ENCODE data around the gene MRPL10. TPM values are rescaled to one million over a fixed set of nuclear protein-coding genes. Genes with fewer than 3 reads are reported as not detected.

MRPL10 gene
- total RNA-seq, 2 experiments from 2014 or later: 66.7 to 70.0 TPM

DNA sequence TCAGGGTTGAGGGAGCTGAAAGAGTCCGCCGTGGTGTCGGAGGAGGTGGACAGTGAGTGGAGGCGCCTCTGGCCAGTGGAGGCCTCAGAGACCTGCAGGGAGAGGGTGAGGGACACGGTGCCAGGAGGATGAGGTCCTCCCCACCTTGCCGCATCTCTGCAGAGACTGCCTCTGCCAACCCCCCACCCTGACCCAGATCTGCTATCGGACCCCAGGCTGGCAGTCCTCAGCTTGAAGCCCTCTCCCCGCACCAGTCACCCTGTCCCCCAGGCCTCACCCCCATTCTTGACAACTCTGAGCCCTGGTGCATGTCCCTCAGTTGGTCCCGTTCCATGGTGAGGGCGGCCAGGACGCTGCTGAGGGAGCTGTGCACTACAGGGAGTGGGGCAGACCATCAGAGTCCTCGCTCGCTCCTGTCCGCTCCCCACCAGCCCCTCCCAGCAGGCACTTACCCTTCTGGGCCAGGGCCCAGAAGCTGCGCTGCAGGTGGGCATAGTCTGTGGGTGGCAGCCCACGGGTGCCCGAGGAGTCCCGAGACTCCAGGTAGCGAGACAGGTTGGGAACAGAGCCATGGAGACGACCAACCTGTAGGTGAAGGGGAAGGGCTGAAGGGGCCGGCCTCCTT lies 15.1 kb downstream of the MRPL10 start:
- Mint-ChIP-seq H3K27ac (no peak overlapping the region), H3K36me3 (ENCODE audit: low read depth) (peaks cover 22% of the 10 kb centered on the region), H3K27me3 (ENCODE audit: low read depth) (no peaks in the 10 kb centered on the region), H3K4me1 (ENCODE audit: low read depth) (peaks cover 14% of the 10 kb centered on the region), H3K9me3 (no peaks in the 10 kb centered on the region), H3K4me3 (no peak overlapping the region)
- DNase-seq: no peak
- intact Hi-C loops (cut with micrococcal nuclease): no loop called here
- CTCF ChIA-PET: no interaction called here

DNA sequence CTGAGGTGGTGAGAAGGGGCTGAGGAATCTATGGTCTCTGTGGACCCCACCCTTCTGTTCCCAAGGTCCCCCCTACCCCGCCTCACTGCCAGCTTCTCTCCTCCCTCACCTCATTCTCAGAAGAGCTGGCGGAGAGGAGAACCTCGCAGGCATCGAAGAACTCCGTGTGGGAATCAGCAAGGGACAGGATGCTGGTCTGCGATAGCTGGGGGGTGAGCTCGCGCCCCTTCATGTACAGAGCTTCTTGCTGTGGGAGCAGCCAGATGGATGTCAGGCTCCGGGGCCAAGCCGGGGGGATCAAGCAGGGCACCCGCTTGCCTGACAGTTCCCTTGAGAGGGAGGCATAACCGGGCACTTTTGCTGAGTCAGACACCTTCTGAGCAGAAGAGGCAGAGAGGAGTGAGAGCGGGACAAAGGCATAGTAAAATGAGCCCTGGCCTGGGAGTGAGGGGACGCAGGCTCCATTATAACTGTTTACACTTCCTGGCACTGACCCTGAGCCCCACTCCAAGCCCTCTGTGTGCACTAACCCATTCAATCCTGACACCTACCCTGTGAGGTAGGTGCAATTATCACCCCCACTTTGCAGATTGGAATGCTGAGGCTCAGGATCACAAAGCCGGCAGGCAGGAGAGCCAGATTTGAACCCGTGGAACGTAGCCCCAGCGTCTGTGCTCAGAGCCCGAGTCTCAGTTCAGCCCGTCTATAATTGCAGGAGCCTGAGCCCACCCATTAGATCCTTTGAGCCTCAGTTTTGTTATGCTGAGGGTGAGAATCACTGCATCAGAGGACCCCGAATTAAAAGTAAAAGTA lies 16.0 kb downstream of the MRPL10 start:
- CTCF ChIA-PET: no interaction called here
- Mint-ChIP-seq H3K36me3 (ENCODE audit: low read depth) (peaks cover 23% of the 10 kb centered on the region), H3K27ac (no peak overlapping the region), H3K27me3 (ENCODE audit: low read depth) (no peaks in the 10 kb centered on the region), H3K9me3 (no peaks in the 10 kb centered on the region), H3K4me1 (ENCODE audit: low read depth) (peaks cover 7% of the 10 kb centered on the region), H3K4me3 (no peak overlapping the region)
- no peak for DNase-seq
- intact Hi-C loops (cut with micrococcal nuclease): no loop called here

DNA sequence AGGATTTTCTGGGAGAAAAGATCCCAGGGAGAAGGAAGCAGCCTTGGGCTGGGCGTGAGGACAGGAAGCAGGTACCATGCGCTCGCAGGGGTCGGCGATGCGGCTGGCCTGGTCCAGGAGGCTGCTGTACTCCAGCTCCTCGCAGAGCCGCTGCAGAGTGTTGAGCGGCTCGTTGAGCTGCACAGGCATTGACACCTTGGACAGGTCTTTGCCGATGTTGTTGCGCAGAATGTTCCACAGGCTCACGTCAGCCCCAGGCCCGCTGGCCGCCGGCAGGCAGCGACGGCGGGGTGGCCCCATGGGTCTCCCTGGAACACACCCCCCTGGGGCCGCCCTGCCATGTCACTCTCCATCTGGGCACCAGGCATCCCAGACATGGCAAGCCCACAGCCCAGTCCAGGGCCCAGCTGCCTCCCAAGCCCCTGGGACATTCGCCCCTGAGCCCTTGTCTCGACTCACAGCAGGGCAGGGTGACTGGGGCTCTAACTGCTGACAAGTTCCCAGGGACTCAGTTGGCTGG lies 17.8 kb downstream of the MRPL10 start:
- no peak for DNase-seq
- peaks cover 11% of the 10 kb centered on the region for H3K4me1 Mint-ChIP-seq (ENCODE audit: low read depth)
- H3K4me3 Mint-ChIP-seq: no peak overlapping the region
- no peaks in the 10 kb centered on the region for H3K9me3 Mint-ChIP-seq
- H3K36me3 Mint-ChIP-seq (ENCODE audit: low read depth): peaks cover 23% of the 10 kb centered on the region
- CTCF ChIA-PET: interaction anchor here (0.6 kb wide), 1 partner anchor 182 kb away, joined by 3 read pairs; no protein-coding TSS in a partner anchor
- H3K27ac Mint-ChIP-seq: no peak overlapping the region
- intact Hi-C loops (cut with micrococcal nuclease): no loop called here
- no peaks in the 10 kb centered on the region for H3K27me3 Mint-ChIP-seq (ENCODE audit: low read depth)

DNA sequence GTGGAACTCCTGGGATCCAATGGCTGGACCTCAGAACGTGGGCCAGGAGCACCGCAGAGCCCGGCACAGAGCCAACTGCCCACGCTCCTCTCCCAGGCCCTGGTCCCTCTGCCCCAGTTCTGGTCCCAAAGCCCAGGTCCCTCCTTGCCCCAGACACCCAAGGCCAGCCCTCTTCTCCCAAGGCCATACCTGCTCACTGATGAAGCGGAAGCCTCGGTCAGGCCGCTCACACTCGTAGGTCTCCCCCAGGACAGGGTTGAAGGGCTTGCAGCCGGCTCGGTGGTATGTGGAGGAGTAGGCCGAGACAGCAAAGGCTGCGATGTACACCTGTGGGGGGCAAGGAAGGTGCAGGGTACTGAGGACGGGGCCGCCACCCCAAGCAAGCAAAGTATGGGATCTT lies 18.3 kb downstream of the MRPL10 start:
- H3K9me3 Mint-ChIP-seq: no peaks in the 10 kb centered on the region
- CTCF ChIA-PET: interaction anchor here (0.5 kb wide), 1 partner anchor 197 kb away, joined by 3 read pairs; no protein-coding TSS in a partner anchor
- no peaks in the 10 kb centered on the region for H3K27me3 Mint-ChIP-seq (ENCODE audit: low read depth)
- peaks cover 11% of the 10 kb centered on the region for H3K4me1 Mint-ChIP-seq (ENCODE audit: low read depth)
- intact Hi-C loops (cut with micrococcal nuclease): no loop called here
- DNase-seq: no peak
- H3K4me3 Mint-ChIP-seq: no peak overlapping the region
- H3K27ac Mint-ChIP-seq: no peak overlapping the region
- peaks cover 23% of the 10 kb centered on the region for H3K36me3 Mint-ChIP-seq (ENCODE audit: low read depth)

DNA sequence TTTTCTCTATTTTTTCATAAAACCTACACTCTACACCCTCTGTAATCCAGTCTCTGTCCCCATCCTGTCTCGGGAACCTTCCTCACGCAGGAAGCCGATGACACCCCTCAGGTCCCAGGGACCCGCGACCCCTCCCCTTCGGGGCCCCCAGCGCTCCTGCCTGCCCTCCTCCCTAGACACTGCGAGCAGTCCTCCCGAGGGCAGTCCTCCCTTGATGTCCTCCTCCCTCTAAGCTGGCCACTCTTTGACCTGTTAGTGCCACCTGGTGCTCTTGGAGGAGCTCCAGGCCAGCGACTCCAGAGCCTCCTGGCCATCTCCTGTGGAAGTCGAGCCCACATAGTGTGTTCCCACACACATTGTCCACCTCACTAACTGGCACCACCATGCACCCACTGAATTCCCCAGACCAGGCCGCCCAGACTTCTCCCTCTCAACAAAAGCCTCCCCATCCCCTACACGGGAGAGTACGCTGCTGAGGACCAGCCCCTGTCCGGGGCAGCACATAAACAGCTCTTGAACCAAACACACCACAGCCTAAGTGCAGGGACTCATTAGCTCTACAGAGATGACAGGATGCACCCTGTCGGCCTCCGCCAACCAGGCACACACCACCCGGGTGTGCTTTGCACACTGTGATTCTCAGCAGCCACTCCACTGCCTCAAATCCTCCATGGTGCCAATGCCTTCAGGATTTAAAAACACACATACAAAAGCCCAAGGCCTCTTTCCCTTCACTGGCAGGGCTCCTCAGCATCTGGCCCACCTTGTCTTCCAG lies 19.0 kb downstream of the MRPL10 start:
- CTCF ChIA-PET: interaction anchor here (0.5 kb wide), 1 partner anchor 197 kb away, joined by 3 read pairs; no protein-coding TSS in a partner anchor
- peaks cover 20% of the 10 kb centered on the region for H3K36me3 Mint-ChIP-seq (ENCODE audit: low read depth)
- no peak overlapping the region for H3K27ac Mint-ChIP-seq
- no peak overlapping the region for H3K4me3 Mint-ChIP-seq
- DNase-seq: no peak
- intact Hi-C loops (cut with micrococcal nuclease): no loop called here
- no peaks in the 10 kb centered on the region for H3K27me3 Mint-ChIP-seq (ENCODE audit: low read depth)
- peaks cover 11% of the 10 kb centered on the region for H3K4me1 Mint-ChIP-seq (ENCODE audit: low read depth)
- H3K9me3 Mint-ChIP-seq: no peaks in the 10 kb centered on the region

DNA sequence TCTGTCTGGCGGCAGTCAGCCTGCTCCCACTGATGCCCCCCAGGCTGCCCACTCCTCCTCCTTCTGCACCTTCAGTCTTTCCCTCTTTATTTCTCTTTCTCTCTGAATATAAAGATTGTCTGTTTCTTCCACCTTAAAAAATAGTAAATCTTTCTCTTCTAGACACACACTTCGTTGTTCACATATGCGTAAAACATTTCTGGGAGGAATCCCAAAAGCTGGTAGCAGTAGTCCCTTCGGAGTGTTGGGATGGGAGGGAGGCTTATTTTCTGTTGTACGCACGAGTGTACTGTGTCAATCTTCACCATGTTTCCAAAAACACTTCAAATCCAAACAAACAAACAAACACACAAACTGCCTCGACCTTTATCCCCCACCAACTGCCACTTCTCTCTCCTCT lies 19.6 kb downstream of the MRPL10 start:
- DNase-seq: no peak
- H3K4me1 Mint-ChIP-seq (ENCODE audit: low read depth): peaks cover 11% of the 10 kb centered on the region
- H3K4me3 Mint-ChIP-seq: no peak overlapping the region
- CTCF ChIA-PET: no interaction called here
- H3K36me3 Mint-ChIP-seq (ENCODE audit: low read depth): peaks cover 20% of the 10 kb centered on the region
- H3K9me3 Mint-ChIP-seq: no peaks in the 10 kb centered on the region
- intact Hi-C loops (cut with micrococcal nuclease): no loop called here
- no peaks in the 10 kb centered on the region for H3K27me3 Mint-ChIP-seq (ENCODE audit: low read depth)
- peak overlapping the region; percentile 2 for H3K27ac Mint-ChIP-seq

DNA sequence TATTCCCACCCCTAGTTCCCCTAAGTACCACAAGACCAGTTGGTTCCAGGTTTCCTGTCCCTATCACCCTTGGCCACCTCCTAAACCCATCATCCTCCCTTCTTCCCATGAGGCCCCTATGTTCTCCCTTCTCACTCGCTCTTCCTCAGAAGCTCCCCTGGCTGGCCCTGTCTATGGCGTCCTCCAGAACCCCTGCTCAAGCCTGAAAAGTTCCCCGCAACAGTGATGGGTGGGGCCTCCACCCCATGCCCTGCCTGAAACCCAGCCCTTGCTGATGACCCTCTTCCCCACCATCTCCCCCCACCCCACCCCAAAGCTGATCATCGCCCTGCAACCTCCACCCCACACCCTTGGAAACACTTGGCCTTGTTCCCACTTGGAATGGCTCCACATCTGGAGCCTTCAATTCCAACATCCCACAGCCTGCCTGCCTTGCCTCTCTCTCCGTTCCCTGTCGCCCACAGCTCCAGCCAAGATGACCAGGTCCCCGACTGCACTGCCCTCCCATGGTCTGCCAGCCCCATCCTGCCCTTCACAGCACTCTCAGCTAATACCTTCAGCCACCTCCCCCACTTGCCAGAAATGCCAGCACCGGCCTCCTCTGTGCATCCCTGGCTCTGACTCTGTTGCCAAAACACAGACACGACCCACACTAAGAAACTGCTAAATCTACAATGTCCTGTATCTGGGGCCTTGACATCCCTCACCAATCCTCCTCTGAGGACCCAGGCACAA lies 20.3 kb downstream of the MRPL10 start:
- no peaks in the 10 kb centered on the region for H3K9me3 Mint-ChIP-seq
- peak overlapping the region; percentile 2 for H3K27ac Mint-ChIP-seq
- H3K4me3 Mint-ChIP-seq: no peak overlapping the region
- CTCF ChIA-PET: no interaction called here
- H3K4me1 Mint-ChIP-seq (ENCODE audit: low read depth): peaks cover 11% of the 10 kb centered on the region
- H3K27me3 Mint-ChIP-seq (ENCODE audit: low read depth): no peaks in the 10 kb centered on the region
- intact Hi-C loops (cut with micrococcal nuclease): no loop called here
- DNase-seq: no peak
- H3K36me3 Mint-ChIP-seq (ENCODE audit: low read depth): peaks cover 19% of the 10 kb centered on the region

DNA sequence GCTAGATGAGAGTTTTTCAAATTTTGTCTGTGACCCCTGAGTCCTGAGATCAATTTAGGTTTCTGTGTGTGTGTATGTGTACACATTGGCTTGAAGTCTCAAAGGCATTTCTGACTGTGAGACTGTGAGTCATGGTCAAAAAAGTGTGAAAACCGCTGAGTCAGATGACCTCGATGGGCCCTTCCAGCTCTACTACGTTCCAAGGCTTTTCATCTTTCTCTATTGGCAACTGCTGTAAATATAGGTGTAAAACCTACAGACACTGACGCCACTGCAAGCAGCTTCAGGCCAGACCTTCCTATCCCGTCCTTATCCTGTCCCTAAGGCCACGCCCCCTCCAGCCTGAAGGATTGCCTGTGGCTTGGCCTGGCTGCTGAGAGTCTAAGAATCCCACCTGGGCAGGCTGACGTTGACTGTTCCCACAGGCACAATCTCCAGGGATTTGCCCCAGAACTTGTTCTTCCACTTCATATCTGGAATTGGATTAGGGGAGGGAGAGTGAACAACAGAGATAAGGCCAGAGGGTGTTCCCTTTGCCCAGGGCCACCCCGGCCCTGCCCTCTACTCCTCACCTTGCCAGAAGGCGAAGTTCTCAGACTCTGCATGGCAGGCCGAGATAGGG lies 21.0 kb downstream of the MRPL10 start:
- intact Hi-C loops (cut with micrococcal nuclease): no loop called here
- Mint-ChIP-seq H3K4me3 (no peak overlapping the region), H3K4me1 (ENCODE audit: low read depth) (peaks cover 11% of the 10 kb centered on the region), H3K36me3 (ENCODE audit: low read depth) (peaks cover 19% of the 10 kb centered on the region), H3K27ac (peak overlapping the region; percentile 28), H3K9me3 (no peaks in the 10 kb centered on the region), H3K27me3 (ENCODE audit: low read depth) (no peaks in the 10 kb centered on the region)
- CTCF ChIA-PET: no interaction called here
- DNase-seq: peak; percentile 51

DNA sequence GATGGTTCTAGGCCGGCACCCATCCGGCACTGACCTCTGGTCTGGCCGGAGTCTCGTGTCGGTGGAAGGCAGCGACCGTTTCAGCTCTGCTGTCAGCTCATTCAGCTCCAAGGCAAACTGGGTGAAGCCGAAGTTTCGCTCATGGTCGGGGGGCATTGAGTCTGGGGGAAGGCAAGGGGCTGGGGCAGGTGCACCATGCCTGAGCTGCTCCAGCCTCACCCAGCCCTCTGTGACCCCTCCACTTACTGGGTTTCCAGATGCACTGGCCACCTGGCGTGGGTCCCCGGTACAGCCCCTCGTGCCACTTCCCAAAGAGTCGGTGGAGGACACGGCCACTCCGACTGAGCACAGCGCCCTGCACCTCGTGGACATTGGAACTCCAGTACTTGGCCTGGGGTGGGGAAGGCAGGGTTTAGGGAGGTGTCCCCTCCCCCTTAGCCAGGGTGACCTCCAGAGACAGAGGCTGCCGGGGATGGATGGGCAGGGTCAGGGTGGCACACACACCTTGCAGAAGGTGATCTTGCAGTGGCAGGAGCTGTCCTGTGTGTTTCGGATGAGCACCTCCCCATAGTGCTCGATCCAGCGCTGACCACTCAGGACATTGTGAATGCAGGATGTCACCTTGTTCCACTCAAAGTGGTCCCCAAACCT lies 22.4 kb downstream of the MRPL10 start:
- Mint-ChIP-seq H3K4me3 (no peak overlapping the region), H3K27ac (no peak overlapping the region), H3K9me3 (no peaks in the 10 kb centered on the region), H3K4me1 (ENCODE audit: low read depth) (peaks cover 11% of the 10 kb centered on the region), H3K36me3 (ENCODE audit: low read depth) (peaks cover 16% of the 10 kb centered on the region), H3K27me3 (ENCODE audit: low read depth) (no peaks in the 10 kb centered on the region)
- no peak for DNase-seq
- CTCF ChIA-PET: no interaction called here
- intact Hi-C loops (cut with micrococcal nuclease): no loop called here

DNA sequence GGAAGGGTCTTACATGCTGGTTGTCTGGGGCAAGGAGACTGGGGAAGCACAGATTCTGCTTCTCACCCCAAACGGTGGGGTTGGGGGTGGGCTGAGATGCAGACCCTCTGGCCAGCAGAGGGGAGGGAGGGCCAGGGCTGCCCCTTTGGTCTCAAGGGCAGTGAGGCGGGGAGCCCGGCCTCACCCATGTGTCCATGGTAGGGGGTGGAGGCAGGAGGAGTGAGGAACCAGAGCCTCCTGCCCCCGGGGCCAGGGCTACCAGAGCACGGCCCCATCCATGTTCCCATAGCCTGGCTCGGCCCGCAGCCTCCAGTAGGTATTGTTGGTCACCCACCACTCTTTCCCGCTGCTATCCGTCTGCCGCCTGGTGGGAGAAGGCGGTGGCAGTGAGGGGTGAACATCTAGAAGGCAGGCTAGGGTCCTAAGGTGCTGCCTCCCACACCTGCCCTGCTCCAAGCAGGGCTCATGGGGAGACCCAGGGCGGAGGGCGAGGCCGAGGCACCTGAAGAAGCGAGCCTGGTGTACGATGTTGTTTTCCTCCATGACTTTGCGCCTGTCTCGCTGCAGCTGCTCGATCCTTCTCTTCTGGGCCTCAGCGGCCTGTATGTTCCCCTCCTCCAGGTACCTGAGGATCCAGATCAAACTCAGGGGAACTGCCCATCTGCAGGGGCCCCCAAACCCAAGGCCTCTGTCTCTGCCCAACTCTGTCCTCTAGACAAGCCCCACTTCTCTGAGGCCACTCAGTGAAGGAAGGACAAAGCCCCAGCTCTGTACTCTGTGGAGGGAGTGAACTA lies 23.1 kb downstream of the MRPL10 start:
- H3K27ac Mint-ChIP-seq: no peak overlapping the region
- DNase-seq: no peak
- peaks cover 16% of the 10 kb centered on the region for H3K36me3 Mint-ChIP-seq (ENCODE audit: low read depth)
- H3K4me1 Mint-ChIP-seq (ENCODE audit: low read depth): peaks cover 11% of the 10 kb centered on the region
- no peaks in the 10 kb centered on the region for H3K27me3 Mint-ChIP-seq (ENCODE audit: low read depth)
- H3K4me3 Mint-ChIP-seq: no peak overlapping the region
- CTCF ChIA-PET: no interaction called here
- no peaks in the 10 kb centered on the region for H3K9me3 Mint-ChIP-seq
- intact Hi-C loops (cut with micrococcal nuclease): no loop called here

DNA sequence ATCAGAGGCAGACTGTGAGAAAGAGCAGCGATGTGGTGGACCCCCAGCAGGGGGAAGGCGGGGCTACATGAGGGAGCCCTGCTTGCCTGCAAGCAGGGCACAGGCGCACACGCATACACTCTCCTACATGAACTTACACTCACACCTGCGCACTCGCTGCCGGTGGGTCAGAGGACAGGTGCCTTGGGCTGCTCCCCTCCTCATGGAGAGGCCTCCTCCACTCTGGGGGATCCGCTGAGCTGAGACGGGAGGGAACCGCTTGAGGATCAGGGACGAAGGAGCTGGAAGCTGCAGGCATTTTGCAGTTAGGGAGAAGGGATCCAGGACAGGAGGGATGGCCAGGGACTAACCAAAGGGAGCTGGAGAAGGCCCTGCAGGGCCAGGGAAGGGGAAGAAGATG lies 23.9 kb downstream of the MRPL10 start:
- H3K9me3 Mint-ChIP-seq: no peaks in the 10 kb centered on the region
- intact Hi-C loops (cut with micrococcal nuclease): no loop called here
- H3K36me3 Mint-ChIP-seq (ENCODE audit: low read depth): peaks cover 11% of the 10 kb centered on the region
- no peak overlapping the region for H3K4me3 Mint-ChIP-seq
- DNase-seq: no peak
- no peaks in the 10 kb centered on the region for H3K27me3 Mint-ChIP-seq (ENCODE audit: low read depth)
- H3K27ac Mint-ChIP-seq: no peak overlapping the region
- H3K4me1 Mint-ChIP-seq (ENCODE audit: low read depth): peaks cover 11% of the 10 kb centered on the region
- CTCF ChIA-PET: no interaction called here

All from activated naive CD4-positive, alpha-beta T cell treated with anti-CD3 and anti-CD28 coated beads for 36 hours (primary cell).